GM12873 (cell line): Measurements from ENCODE around the gene GPANK1.

ENCODE experiments used
- TF ChIP-seq, protein P1 (sequence below): IDR thresholded peaks from 2 replicates; pipeline ENCODE4 v1.5.1; 2012; ENCODE audit warnings: low read depth, mild to moderate bottlenecking, moderate library complexity, low read length, control low read depth; ENCODE audit not compliant: insufficient read depth; ENCODE audit errors: missing control alignments

GPANK1 gene

DNA sequence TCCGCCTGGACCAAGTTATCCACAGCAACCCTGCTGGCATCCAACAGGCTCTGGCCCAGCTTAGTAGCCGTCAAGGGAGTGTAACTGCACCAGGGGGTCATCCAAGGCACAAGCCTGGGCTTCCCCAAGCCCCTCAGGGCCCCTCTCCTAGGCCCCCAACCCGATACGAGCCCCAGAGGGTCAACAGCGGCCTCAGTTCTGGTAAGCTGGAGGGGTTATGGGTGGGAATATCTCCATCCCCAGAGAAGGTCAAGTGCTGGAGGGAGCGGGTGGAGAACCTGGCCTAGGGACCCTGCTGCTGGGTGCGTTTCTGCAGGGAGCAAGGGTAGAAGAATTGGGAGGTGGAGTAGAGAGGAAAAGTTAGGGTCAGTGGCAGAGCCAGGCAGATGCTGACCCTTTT lies 31.4 kb downstream of the GPANK1 start:
- TF ChIP-seq, protein P1, sequence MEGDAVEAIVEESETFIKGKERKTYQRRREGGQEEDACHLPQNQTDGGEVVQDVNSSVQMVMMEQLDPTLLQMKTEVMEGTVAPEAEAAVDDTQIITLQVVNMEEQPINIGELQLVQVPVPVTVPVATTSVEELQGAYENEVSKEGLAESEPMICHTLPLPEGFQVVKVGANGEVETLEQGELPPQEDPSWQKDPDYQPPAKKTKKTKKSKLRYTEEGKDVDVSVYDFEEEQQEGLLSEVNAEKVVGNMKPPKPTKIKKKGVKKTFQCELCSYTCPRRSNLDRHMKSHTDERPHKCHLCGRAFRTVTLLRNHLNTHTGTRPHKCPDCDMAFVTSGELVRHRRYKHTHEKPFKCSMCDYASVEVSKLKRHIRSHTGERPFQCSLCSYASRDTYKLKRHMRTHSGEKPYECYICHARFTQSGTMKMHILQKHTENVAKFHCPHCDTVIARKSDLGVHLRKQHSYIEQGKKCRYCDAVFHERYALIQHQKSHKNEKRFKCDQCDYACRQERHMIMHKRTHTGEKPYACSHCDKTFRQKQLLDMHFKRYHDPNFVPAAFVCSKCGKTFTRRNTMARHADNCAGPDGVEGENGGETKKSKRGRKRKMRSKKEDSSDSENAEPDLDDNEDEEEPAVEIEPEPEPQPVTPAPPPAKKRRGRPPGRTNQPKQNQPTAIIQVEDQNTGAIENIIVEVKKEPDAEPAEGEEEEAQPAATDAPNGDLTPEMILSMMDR: no peak

DNA sequence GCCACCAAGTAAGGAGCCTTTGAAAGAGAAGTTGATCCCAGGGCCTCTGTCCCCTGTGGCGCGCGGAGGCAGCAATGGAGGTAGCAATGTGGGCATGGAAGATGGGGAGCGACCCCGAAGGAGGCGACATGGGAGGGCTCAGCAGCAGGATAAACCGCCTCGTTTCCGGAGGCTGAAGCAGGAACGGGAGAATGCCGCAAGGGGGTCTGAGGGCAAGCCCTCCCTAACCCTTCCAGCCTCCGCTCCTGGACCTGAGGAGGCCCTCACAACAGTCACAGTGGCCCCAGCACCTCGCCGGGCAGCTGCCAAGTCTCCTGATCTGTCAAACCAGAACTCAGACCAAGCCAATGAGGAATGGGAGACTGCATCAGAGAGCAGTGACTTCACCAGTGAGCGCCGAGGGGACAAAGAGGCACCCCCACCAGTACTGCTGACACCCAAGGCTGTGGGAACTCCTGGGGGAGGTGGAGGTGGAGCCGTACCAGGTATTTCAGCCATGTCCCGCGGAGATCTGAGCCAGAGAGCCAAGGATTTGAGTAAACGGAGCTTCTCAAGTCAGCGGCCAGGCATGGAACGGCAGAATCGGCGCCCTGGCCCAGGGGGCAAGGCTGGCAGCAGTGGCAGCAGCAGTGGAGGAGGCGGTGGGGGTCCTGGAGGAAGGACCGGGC lies 32.4 kb downstream of the GPANK1 start:
- TF ChIP-seq, protein P1: no peak

DNA sequence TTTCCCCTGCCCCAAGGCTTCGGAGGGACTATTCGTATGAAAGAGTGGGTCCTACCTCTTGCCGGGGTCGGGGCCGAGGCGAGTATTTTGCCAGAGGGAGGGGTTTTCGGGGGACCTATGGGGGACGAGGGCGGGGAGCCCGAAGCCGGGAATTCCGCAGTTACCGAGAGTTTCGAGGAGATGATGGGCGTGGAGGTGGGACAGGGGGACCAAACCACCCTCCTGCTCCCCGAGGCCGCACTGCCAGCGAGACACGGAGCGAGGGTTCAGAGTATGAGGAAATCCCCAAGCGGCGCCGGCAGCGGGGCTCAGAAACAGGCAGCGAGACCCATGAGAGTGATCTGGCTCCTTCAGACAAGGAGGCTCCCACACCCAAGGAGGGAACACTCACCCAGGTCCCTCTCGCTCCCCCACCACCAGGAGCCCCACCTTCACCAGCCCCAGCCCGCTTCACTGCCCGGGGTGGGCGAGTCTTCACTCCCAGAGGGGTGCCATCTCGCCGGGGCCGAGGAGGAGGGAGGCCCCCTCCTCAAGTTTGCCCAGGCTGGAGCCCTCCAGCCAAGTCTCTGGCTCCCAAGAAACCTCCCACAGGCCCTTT lies 33.0 kb downstream of the GPANK1 start:
- TF ChIP-seq, protein P1: no peak

DNA sequence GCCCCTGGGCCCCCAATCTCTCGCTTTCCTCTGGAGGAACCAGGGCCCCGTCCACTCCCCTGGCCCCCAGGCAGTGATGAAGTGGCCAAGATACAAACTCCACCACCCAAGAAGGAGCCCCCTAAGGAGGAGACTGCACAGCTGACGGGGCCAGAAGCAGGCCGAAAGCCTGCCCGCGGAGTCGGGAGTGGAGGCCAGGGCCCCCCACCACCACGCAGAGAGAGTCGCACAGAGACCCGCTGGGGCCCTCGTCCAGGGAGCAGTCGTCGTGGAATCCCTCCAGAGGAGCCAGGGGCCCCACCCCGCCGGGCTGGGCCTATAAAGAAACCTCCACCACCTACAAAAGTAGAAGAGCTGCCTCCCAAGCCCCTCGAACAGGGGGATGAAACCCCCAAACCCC lies 33.6 kb downstream of the GPANK1 start:
- TF ChIP-seq, protein P1: no peak

DNA sequence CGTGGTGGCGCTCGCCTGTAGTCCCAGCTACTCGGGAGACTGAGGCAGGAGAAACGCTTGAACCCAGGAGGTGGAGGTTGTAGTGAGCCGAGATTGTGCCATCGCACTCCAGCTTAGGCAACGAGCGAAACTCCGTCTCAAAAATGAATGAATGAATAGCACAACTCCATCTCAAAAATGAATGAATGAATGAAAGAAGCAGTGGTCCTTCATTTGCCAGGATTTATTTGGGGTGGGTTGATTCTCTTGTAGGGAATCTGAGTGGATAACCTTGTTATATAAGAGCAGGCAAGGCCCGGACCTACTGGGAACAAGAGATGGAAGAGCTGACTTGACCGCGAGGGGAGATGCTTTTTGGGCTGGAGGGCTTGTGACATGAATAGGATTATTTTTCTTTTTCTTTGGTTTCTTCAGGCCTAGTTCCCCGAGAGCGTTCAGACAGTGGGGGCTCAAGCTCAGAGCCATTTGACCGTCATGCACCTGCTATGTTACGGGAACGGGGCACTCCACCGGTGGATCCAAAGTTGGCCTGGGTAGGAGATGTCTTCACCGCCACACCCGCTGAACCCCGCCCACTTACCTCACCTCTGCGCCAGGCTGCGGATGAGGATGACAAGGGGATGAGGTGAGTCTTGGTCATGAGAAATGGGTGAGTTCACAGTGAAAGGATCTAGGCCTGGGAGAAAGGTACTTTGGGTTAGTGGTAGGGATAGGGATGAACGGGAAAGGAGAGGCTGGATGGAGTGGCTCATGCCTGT lies 34.4 kb downstream of the GPANK1 start:
- TF ChIP-seq, protein P1: no peak

DNA sequence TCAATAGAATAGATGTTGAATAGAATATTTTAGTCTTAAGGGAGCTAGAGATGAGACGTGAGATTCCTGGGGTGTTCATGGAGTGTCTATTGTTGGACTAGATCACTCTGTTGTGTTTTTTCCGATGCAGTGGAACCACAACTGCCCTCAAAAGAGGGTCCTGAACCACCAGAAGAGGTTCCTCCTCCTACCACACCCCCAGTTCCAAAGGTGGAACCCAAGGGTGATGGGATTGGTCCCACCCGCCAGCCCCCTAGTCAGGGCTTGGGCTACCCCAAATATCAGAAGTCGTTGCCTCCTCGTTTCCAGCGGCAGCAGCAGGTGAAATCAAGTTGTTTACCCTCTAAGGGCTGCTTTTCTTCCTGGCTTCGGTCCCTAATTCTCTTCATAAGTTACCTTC lies 35.8 kb downstream of the GPANK1 start:
- TF ChIP-seq, protein P1: no peak

DNA sequence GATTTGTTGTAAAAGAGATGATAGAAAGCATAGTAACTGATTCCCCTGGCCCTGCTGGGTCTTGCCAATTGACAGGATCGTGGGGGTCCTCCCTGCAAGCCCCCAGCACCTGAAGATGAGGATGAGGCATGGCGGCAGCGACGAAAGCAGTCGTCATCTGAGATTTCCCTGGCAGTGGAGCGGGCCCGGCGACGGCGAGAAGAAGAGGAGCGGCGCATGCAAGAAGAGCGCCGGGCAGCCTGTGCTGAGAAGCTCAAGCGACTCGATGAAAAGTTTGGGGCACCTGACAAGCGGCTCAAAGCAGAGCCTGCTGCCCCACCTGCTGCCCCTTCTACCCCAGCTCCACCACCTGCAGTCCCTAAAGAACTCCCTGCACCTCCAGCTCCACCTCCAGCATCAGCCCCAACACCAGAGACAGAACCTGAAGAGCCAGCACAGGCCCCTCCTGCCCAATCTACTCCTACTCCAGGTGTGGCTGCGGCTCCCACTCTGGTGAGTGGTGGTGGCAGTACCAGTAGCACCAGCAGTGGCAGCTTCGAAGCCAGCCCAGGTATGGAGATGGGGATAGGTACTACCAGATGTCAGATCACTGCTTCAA lies 37.0 kb downstream of the GPANK1 start:
- TF ChIP-seq, protein P1: no peak
